HG02588 (cell line): ENCODE measurements around the gene B3GNT7.
"Not testable (repeated sequence)": the region's sequence is repeated elsewhere in the genome, so short reads cannot be mapped to it uniquely, and the experiment has no call there.

Experiments used
- ATAC-seq: cut with Tn5 transposase; IDR thresholded peaks from one replicate; pipeline ENCODE4 v1.9.1; 2021; ENCODE audit warnings: mild to moderate bottlenecking, moderate library complexity; ENCODE audit not compliant: unreplicated experiment

The B3GNT7 gene

DNA sequence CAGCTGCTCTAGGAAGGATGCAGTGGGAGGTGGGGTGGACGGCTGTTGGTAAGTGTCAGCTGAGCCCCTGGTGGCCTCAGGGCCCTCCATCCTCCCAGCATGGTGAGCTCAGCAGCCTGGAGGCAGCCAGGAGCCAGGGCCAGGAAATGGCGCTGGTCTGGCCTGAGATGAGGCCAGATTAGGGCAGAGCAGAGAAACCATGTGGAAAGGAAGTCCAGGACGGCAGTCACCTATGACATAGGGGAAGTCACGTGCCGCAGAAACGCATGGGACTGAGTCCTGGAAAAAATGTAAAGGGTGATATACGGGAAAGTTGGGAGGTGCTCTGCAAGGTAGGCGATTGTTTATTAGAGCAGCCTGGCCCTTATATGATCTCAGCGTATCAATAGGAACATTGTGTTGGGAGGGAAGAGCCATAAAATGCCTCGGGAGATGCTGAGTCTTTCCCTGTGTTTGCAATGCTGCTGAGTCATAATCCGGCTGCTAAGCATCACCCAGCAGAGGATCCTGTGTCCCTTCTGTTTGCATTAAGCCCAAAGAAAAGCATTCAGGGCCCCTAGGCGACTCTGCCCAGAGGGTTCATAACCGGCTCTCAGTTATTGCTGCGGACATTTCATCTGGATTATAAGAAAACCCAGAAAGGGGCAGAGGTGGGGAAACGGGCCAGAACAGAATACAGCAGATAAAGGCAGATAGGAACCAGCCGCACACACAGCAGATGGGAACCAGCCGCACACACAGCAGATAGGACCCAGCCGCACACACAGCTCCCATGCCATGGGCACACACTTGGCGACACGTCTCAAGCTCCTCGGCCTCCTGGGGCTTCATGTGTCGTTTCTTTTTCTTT lies 30.3 kb upstream of the B3GNT7 start:
- no peak for ATAC-seq

DNA sequence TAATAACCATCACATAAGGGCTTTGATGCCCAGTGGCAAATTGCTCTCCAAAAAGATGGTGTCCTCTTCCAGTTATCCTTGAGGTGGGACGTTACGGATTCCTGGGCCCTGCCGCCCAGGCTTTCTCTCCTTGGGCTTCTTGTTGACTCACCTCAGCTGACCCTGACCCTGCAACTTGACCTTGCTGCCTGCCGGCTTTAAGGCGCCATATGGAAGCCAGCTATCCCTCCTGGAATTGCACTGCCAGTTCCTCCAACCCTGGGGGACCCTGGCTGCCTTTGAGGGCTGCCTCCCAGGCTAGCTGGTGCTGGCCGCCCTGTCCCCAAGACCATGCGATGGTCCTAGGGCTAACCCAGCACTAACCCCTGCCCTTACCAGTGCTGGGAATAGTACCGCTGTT lies 28.3 kb upstream of the B3GNT7 start:
- no peak for ATAC-seq

DNA sequence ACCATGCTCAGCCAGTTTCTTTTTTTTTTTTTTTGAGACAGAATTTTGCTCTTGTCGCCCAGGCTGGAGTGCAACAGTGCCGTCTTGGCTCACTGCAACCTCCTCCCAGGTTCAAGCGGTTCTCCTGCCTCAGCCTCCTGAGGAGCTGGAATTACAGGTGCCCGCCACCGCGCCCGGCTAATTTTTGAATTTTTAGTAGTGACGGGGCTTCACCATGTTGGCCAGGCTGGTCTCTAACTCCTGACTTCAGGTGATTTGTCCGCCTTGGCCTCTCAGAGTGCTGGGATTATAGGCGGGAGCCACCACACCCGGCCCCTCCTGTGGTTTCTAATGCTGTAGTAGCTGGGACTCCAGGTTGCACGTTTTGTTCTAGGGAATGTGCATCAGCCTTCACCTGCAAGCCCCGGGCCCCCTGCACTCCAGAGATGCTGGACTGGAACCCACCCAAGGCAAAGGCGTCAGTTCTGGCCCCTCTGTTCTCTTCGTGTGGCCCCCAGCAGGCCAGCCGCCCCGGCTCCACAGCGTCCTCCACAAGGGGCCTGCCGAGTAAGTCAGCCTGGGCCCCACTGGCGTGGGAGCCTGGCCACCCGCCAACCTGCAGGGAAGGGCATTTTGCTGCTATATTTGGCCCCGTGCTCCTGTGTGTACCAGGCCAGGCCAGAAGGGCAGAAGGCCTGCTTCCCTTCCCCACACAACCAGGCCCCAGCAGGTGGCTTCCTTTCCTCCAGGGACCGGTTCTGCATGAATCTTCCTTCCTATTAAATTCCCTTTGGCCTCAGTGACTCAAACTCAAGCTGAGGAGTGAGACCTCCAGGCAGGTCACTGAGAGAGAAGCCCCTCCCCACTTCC lies 25.7 kb upstream of the B3GNT7 start:
- no peak for ATAC-seq

DNA sequence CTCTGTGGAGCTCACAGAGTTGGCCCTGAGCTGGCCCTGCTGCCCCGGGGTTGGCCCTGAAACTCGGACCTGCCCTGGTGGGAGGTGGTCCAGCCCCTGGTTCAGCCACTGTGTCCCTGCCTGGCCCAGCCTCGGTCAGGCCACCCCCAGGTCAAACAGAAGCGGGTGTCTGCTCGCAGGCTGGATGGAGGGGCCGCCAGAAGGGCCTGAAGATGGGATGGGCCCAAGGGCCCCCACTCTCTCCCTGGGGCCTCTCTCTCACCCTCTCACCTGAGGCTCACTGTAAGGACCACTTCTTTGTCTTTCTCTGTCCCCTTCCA lies 25.1 kb upstream of the B3GNT7 start:
- no peak for ATAC-seq

DNA sequence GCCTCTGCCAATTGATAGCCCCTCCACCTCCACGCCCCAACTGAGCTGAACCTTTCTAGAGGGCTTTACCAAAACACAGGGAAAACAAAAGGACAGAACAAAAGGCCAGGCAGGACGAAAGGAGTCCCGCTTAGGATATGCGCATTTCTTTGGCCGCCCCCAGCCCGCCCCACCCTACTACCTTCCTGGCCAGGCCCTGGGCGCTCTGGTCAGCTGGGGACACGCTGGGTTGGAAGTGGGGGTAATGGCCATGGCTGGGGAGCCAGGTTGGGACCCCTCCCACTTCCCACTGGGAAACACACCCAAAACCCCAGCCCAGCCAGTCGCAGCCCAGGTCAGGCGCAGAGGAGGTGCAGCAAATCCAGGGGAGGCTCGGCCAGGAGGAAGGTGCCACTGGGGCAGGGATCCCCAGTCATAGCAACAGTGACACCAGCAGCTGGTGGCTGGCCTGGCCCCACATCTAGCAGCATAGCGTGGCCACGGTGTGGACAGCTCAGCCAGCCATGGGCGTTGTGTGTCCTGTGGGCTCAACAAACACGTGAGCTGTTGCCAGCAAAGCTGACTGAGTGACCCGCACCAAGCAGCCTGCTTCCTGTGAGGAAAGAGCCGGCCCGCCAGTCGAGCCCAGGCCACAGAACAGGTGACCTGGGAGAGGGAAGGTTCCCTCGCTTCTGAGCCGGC lies 24.6 kb upstream of the B3GNT7 start:
- ATAC-seq, result no peak

DNA sequence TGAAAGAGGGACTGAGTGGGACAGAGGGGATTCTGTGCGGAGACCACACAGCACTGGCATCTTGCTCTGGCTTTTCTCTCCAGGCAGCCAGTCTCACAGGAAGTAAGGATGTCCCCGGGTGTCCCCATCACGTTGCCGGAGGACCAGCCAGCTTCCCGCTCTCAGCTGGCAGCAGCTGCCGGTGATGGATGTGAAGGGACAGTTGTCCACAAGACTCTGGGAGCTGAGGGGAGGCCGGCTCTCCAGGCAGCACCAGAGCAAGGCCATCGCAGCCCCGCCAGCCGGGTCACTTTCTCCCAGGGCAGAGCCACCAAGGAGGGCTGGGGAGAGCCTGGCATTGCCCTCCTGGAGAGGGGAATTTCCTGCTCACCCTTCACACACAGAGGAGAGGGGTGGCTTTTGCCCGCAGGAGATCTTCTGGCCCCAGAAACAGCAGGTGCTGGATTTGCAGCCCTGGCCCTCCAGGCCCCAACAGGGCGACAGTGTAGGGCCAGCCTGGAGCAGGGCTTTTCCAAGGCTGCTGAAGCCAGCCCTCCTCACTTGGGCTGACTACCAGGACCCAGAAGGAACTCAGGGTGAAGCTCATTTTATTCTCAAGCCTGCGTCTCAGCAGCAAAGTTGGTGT lies 24.0 kb upstream of the B3GNT7 start:
- ATAC-seq, result no peak

DNA sequence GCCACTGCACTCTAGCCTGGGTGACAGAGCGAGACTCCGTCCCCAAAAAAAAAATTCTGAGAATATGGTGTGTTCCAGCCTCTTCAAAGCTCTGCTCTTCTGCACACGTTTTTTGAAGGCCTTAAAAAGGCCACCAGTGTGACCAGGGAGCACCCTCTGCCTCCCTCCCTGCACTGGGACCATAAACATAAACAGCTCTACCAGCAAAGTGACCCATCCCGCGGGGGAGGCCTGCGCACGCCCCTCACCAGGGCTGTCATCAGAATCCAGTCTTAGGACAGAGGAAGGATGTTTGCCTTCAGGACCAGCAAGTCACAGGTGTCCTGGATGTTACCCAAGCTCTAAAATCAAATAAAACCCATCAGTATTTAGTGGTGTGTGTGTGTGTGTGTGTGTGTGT lies 23.2 kb upstream of the B3GNT7 start:
- ATAC-seq, result no peak

DNA sequence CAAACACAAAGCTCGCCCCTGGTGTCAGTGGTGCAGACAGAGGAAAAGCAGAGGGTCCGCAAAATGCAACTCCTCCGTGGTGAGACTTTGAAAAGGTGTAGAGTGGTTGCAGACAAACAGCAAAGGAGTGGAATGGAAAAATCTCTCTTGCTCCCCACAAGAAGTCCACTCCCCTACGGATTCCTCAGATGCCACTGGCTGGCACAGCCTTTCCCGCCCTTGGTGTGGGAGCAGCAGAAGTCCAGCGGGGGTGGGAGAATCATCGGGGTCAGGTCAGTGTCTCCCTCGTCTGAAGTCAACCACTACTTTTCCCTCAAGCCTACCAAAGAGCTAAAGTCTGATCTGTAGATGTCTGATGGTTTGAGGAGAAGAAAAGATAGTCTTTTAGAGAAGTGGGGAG lies 22.3 kb upstream of the B3GNT7 start:
- ATAC-seq, result no peak

DNA sequence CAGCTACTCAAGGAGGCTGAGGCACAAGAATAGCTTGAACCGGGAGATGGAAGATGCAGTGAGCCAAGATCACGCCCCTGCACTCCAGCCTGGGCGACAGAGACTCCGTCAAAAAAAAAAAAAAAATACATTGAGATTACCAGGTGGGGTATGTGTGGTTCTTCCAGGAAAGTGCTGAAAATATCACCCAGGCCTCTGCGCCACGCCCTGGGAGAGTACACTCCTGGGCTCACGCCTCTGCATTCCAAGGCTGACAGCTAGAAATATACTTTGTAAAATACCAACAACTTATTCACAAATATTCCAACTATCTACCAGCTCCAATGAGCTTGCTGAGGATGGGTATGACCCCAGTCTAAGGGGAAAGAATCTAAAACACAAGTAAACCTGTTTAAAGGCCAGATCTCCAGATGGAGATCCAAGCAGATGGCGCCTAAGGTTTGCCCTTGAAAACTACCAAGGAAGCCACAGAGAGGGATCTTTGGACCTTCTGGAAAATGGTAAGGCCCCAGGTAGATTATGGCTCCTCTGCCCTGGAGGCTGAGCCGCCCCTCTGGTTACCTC lies 21.6 kb upstream of the B3GNT7 start:
- no peak for ATAC-seq

DNA sequence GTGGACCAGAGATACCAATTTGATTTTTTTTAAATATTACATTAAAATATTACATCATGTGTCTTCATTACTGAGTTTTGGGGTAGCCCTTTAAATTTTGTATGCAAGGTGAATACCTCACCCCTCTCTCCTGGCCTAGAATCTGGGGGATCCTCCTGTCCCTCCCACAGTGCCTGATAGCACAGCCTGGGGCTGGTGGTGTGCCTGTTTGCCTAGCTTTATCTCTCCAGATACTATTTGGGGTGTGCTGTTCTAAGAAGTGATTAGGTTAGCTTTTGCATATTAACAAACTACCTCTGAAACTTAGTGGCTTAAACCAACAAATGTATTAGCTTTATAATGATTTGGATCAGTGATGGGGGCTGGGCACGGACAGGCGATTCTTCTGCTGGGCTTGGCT lies 20.7 kb upstream of the B3GNT7 start:
- no peak for ATAC-seq

DNA sequence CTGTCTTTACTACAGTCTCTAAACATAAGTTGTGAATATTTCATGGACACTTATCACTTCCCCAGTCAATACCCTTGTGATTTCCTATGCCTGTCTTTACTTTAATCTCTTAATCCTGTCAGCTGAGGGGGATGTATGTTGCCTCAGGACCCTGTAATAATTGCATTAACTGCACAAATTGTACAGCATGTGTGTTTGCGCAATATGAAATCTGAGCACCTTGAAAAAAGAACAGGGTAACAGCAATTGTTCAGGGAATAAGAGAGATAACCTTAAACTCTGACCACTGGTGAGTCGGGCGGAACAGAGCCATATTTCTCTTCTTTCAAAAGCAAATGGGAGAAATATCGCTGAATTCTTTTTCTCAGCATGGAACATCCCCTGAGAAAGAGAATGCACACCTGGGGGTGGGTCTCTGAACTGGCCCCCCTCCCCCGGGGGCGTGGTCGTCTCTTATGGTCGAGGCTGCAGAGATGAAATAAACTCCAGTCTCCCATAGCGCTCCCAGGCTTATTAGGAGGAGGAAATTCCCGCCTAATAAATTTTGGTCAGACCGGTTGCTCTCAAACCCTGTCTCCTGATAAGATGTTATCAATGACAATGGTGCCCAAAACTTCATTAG lies 19.4 kb upstream of the B3GNT7 start:
- ATAC-seq, result not testable (repeated sequence)

DNA sequence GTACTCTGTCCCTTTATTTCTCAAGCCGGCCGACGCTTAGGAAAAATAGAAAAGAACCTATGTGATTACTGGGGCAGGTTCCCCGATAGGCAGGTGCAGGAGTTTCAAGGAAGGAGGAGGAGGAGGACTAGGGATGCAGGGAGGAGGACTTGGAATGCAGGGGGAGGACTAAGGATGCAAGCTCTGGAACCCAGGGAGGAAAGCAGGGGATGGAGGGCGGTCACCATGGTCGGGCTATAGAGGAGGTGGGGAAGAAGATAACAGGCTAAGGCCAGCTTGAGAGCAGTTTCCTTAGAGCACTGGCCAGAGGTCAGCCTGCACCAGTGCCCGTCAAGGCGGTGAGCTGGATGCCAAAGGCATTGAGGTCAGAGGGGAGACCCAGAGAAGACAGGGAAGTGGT lies 18.7 kb upstream of the B3GNT7 start:
- ATAC-seq, result no peak

DNA sequence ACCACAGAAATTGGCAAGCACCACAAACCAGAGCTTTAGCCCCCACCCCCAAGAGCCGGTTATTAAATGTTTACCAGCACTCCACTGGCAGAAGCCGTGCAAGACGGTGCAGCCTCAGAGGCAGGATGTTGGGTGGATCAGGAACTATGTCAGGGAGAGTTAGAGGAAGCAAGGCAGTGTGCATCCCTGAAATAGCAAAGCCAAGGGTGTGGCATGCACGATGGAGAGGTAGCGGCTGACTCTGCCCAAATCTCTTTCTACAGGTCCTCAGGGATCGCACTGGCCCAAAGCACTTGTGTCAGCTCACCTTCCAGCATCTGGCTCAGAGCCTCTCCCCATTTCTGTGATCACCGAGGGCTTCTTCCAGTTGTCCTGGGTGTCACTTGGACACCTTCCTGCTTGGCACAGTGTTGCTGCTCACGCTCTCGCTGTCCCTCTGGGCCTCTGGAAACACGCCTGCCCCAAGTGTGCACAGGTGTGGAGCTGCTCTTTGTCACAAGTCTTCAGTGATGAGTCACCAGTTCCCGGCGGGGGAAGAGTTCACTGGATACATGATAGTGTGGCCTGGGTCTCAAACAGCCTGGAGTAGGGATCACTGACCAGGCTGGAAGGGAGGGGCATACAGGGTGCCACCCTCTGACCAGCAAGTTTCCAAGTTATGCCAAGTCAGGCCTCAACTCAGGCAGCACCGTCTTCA lies 17.3 kb upstream of the B3GNT7 start:
- ATAC-seq, result no peak

DNA sequence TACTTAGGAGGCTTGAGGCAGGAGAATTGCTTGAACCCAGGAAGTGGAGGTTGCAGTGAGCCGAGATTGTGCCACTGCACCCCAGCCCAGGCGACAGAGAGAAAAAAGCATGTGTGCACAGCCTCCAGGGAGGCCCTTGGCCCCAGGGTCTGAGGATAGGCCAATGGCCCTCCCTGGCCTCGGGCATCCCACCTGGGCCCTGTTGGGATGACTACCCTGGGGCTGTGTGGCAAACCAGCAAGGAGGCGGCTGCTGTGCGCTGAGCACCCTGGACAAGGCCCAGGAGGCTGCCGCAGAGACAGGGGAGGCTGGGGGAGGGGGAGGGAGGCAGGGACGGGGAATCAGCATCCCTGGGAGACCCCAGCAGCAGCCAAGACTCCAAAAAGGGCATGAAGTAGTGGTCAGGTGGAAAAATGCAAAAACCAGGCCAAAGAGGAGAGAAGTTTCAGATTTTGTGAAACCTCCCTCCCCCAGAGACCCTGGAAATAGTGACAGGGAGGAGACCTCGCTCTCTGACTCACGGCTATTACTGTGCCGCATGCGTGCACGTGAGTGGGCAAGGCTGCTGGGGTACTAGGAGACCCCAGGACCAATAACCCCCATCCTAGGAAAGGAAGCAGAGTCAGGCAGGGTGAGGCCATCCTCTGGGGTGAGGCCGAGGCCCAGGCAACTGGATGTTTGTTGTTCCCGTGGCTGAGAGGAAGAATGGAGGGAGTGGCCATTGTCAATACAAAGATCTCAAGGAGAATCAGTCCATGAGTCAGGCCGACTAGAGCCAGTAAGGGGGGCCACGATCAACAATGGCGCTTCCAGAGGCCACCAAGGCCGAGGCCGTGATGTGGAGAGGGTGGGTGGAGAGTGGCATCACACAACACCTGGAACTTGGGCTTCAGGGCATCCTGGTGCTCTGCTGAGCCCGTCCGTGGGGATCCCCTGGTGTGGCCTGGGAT lies 16.0 kb upstream of the B3GNT7 start:
- no peak for ATAC-seq

DNA sequence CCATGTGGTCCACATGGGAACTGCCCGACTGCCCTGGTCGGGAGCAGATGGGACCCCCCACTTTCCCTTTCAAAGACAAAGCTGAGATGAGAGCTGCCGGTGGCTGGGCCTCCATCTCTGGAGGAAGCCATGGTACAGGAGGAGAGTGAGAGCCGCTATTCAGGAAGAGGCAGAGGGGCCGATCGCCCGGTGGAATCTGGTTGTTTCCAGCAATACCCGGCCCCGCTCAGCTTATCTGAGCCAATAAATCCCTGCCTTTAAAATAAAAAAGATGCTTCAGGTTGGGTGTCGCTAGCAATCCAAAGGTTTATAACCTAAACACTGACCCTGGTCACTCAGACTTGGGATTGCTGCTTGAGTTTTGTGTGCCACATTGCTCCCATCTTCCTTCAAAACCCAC lies 15.2 kb upstream of the B3GNT7 start:
- ATAC-seq, result no peak

DNA sequence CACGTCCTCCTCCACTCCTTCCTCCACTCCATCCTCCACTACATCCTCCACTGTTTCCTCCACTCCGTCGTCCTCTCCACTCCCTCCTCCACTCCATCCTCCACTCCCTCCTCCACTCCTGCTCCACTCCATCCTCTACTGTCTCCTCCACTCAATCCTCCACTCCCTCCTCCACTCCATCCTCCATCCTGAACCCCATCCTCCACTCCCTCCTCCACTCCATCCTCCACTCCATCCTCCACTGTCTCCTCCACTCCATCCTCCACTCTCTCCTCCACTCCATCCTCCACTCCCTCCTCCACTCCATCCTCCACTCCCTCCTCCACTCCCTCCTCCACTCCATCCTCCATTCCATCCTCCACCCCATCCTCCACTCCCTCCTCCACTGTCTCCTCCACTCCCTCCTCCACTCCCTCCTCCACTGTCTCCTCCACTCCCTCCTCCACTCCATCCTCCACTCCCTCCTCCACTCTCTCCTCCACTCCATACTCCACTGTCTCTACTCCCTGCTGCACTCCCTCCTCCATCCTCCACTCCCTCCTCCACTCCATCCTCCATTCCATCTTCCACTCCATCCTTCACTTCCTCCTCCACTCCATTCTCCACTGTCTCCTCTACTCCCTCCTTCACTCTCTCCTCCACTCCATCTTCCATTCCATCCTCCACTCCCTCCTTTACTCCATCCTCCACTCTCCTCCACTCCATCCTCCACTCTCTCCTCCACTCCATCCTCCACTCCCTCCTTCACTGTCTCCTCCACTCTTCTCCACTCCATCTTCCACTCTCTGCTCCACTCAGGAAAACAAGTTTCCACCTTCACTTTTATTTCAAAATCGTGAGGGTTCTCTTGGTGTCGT lies 14.3 kb upstream of the B3GNT7 start:
- no peak for ATAC-seq

DNA sequence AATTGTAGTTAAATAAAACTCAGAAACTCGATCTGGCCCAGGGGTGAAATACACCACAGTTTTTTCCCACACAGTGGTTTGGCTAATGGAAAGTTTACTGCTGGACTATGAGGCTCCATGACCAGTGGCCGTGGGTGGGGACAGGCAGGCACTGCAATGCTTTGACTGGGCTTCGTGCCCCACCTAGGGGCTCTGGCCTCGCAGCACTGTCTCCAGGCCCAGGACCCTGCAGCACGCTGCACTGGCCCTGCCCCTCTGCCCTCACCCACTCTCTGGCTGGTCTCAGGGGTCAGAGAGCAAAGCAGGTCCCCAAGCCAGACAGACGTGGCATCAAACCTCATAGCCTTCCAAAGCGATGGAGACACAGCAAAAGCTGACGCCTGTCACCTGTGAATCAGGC lies 13.4 kb upstream of the B3GNT7 start:
- ATAC-seq, result no peak
